IMR-90 (cell line): ENCODE data around the gene ZG16. TPM values are rescaled to one million over a fixed set of nuclear protein-coding genes. Genes with fewer than 3 reads are reported as not detected.

Experiments used
- ATAC-seq: fragments of 200-7000 bp; cut with Tn5 transposase; 2 replicates; pipeline ENCODE4 v1.9.1; 2020; ENCODE audit warnings: low read depth, mild to moderate bottlenecking, moderate library complexity
- BruUV-seq: library from RNA; stranded (reverse); fragments of 400-500 nt; replicated peaks from 2 replicates; lab custom pipeline; 2021; lab: Mats Ljungman, UMichigan
- CTCF ChIA-PET: fragments of 300-600 bp; formaldehyde crosslinking; extraction: SDS; loops from one replicate; lab custom pipeline; 2021; ENCODE audit warnings: antibody characterized with exemption; lab: Yijun Ruan, JAX
- POLR2A ChIA-PET: fragments of 300-600 bp; sonication (Branson Sonifier 250); formaldehyde crosslinking; loops from one replicate; lab custom pipeline; 2022; ENCODE audit warnings: antibody characterized with exemption; ENCODE audit not compliant: unreplicated experiment; lab: Charles Lee
- DNase-seq: peaks from one replicate; pipeline ENCODE4 v3.0.0; 2013
- H2AFZ ChIP-seq: replicated peaks from 2 replicates; pipeline ENCODE3; 2013; ENCODE audit warnings: low read length, mild to moderate bottlenecking; ENCODE audit not compliant: poor library complexity
- H2AK5ac ChIP-seq: 2 replicates; pipeline ENCODE4 v1.6.1; 2013; ENCODE audit warnings: low read depth, low read length, inconsistent platforms
- H2AK9ac ChIP-seq: replicated peaks from 2 replicates; pipeline ENCODE3; 2013; ENCODE audit warnings: mild to moderate bottlenecking, low read depth, low read length, moderate library complexity; ENCODE audit not compliant: poor library complexity
- H2BK120ac ChIP-seq: 2 replicates; pipeline ENCODE4 v1.6.1; 2013; ENCODE audit warnings: low read depth, low read length, inconsistent platforms
- H2BK15ac ChIP-seq: 3 replicates; pipeline ENCODE4 v1.6.1; 2013; ENCODE audit warnings: low read depth, low read length, inconsistent platforms
- H2BK20ac ChIP-seq: 2 replicates; pipeline ENCODE4 v1.6.1; 2013; ENCODE audit warnings: low read depth, mild to moderate bottlenecking, inconsistent platforms, low read length, moderate library complexity
- H2BK5ac ChIP-seq: 2 replicates; pipeline ENCODE4 v1.6.1; 2013; ENCODE audit warnings: mild to moderate bottlenecking, low read depth, low read length, inconsistent platforms; ENCODE audit not compliant: poor library complexity, severe bottlenecking
- H3K14ac ChIP-seq: replicated peaks from 2 replicates; pipeline ENCODE4 v1.6.1; 2013; ENCODE audit warnings: low read depth, low read length, inconsistent platforms
- H3K18ac ChIP-seq: 2 replicates; pipeline ENCODE4 v1.6.1; 2013; ENCODE audit warnings: low read depth, low read length, control low read depth
- H3K23ac ChIP-seq: 2 replicates; pipeline ENCODE4 v1.6.1; 2013; ENCODE audit warnings: low read depth, low read length, inconsistent platforms
- H3K27ac ChIP-seq: 2 replicates; pipeline ENCODE4 v1.5.1; 2013; ENCODE audit warnings: mild to moderate bottlenecking, control low read depth, low read length; ENCODE audit not compliant: insufficient read depth
- H3K27me3 ChIP-seq: 2 replicates; pipeline ENCODE4 v1.6.1; 2013; ENCODE audit warnings: low read length; ENCODE audit not compliant: control insufficient read depth, insufficient read depth
- H3K36me3 ChIP-seq: 2 replicates; pipeline ENCODE4 v1.6.1; 2013; ENCODE audit warnings: low read length, mixed read lengths; ENCODE audit not compliant: control insufficient read depth, insufficient read depth
- H3K4ac ChIP-seq: 2 replicates; pipeline ENCODE4 v1.6.1; 2013; ENCODE audit warnings: low read depth, low read length, inconsistent platforms
- H3K4me1 ChIP-seq: 2 replicates; pipeline ENCODE4 v1.6.1; 2013; ENCODE audit warnings: low read length, mixed read lengths; ENCODE audit not compliant: control insufficient read depth, insufficient read depth
- H3K4me2 ChIP-seq: 2 replicates; pipeline ENCODE4 v1.6.1; 2013; ENCODE audit warnings: low read depth, mild to moderate bottlenecking, control low read depth, low read length, moderate library complexity
- H3K4me3 ChIP-seq: 2 replicates; pipeline ENCODE4 v1.5.1; 2013; ENCODE audit warnings: low read depth, mild to moderate bottlenecking, control low read depth, low read length, moderate library complexity; ENCODE audit not compliant: insufficient read depth
- H3K56ac ChIP-seq: 2 replicates; pipeline ENCODE4 v1.6.1; 2013; ENCODE audit warnings: low read length, inconsistent platforms; ENCODE audit not compliant: insufficient read depth; ENCODE audit errors: extremely low read depth
- H3K79me1 ChIP-seq, 2 experiments: 2 replicates each; pipeline ENCODE4 v1.6.1; 2013; ENCODE audit warnings: low read length in 2 of 2, inconsistent platforms in 1 of 2, low read depth in 1 of 2
- H3K9ac ChIP-seq: 2 replicates; pipeline ENCODE4 v1.6.1; 2013; ENCODE audit warnings: low read depth, low read length, control low read depth
- H3K9me1 ChIP-seq: 2 replicates; pipeline ENCODE4 v1.6.1; 2013; ENCODE audit warnings: low read length, inconsistent platforms; ENCODE audit not compliant: insufficient read depth
- H3K9me3 ChIP-seq: 2 replicates; pipeline ENCODE4 v1.6.1; 2013; ENCODE audit warnings: low read length; ENCODE audit not compliant: control insufficient read depth, insufficient read depth
- H4K20me1 ChIP-seq: 2 replicates; pipeline ENCODE4 v1.6.1; 2013; ENCODE audit warnings: low read length, inconsistent platforms; ENCODE audit not compliant: insufficient read depth
- H4K5ac ChIP-seq: 2 replicates; pipeline ENCODE4 v1.6.1; 2013; ENCODE audit warnings: mild to moderate bottlenecking, low read depth, low read length, control low read depth
- H4K8ac ChIP-seq, 2 experiments: 2 replicates each; pipeline ENCODE4 v1.6.1; 2013; ENCODE audit warnings: low read depth in 2 of 2, low read length in 2 of 2, control low read depth in 1 of 2, inconsistent platforms in 1 of 2
- H4K91ac ChIP-seq: 2 replicates; pipeline ENCODE4 v1.6.1; 2013; ENCODE audit warnings: low read depth, low read length, inconsistent platforms; ENCODE audit not compliant: insufficient read depth
- BHLHE40 ChIP-seq: fragments of 150-350 bp; IDR thresholded peaks from 2 replicates; pipeline ENCODE4 v1.6.1; 2016; ENCODE audit warnings: mild to moderate bottlenecking, low read depth, low read length
- CEBPB ChIP-seq: IDR thresholded peaks from 2 replicates; pipeline ENCODE4 v1.6.1; 2012; ENCODE audit warnings: low read depth, low read length, improper control_type of control experiment
- CHD1 ChIP-seq: IDR thresholded peaks from 2 replicates; pipeline ENCODE4 v1.6.1; 2012; ENCODE audit warnings: low read depth, low read length, improper control_type of control experiment
- CTCF ChIP-seq: conservative IDR thresholded peaks from 2 replicates; pipeline ENCODE4 v1.5.1; 2012; ENCODE audit warnings: mild to moderate bottlenecking, low read depth, low read length, improper control_type of control experiment
- ELK1 ChIP-seq: fragments of 150-350 bp; IDR thresholded peaks from 2 replicates; pipeline ENCODE4 v1.6.1; 2016; ENCODE audit warnings: low read depth, mild to moderate bottlenecking, low read length, moderate library complexity, borderline replicate concordance
- FOS ChIP-seq: fragments of 150-350 bp; IDR thresholded peaks from 2 replicates; pipeline ENCODE4 v1.6.1; 2016; ENCODE audit warnings: low read depth, low read length
- MAFK ChIP-seq: IDR thresholded peaks from 2 replicates; pipeline ENCODE4 v1.6.1; 2012; ENCODE audit warnings: low read depth, low read length, improper control_type of control experiment
- MAZ ChIP-seq: IDR thresholded peaks from 2 replicates; pipeline ENCODE4 v1.6.1; 2012; ENCODE audit warnings: low read depth, mild to moderate bottlenecking, low read length, improper control_type of control experiment, moderate library complexity, borderline replicate concordance
- NFE2L2 ChIP-seq: fragments of 150-350 bp; IDR thresholded peaks from 2 replicates; pipeline ENCODE4 v1.6.1; 2016; ENCODE audit warnings: low read depth, mild to moderate bottlenecking, low read length
- POLR2A ChIP-seq: IDR thresholded peaks from 2 replicates; pipeline ENCODE4 v1.6.1; 2012; ENCODE audit warnings: mild to moderate bottlenecking, low read depth, low read length
- RAD21 ChIP-seq: IDR thresholded peaks from 2 replicates; pipeline ENCODE4 v1.6.1; 2012; ENCODE audit warnings: low read length, improper control_type of control experiment
- RCOR1 ChIP-seq: IDR thresholded peaks from 2 replicates; pipeline ENCODE4 v1.6.1; 2012; ENCODE audit warnings: mild to moderate bottlenecking, low read length, improper control_type of control experiment; ENCODE audit not compliant: insufficient replicate concordance
- RFX5 ChIP-seq: IDR thresholded peaks from 2 replicates; pipeline ENCODE4 v1.8.0; 2012; ENCODE audit warnings: low read depth, mild to moderate bottlenecking, low read length, moderate library complexity
- SMC3 ChIP-seq: fragments of 150-350 bp; IDR thresholded peaks from 2 replicates; pipeline ENCODE4 v1.6.1; 2016; ENCODE audit warnings: low read depth, mild to moderate bottlenecking, antibody characterized with exemption, low read length, moderate library complexity
- USF2 ChIP-seq: fragments of 150-350 bp; IDR thresholded peaks from 2 replicates; pipeline ENCODE4 v1.6.1; 2017; ENCODE audit warnings: mild to moderate bottlenecking, antibody characterized with exemption, low read length, low read depth
- WGBS, 2 experiments: methylation state at CpG; one replicate each; pipeline versions ENCODE4 v1.1.5 to v1.1.7; 2013; ENCODE audit warnings: missing lambda C conversion rate in 2 of 2; ENCODE audit not compliant: insufficient read length in 1 of 2; ENCODE audit errors: extremely low coverage in 2 of 2; 5-methylcytosine and 5-hydroxymethylcytosine counted together
- dilution Hi-C: fragments of 300-500 bp; cut with HindIII; formaldehyde crosslinking; loops from one replicate; pipeline ENCODE4 v1.14.3; 2018; ENCODE audit warnings: low sequenced_read_pairs; ENCODE audit not compliant: unreplicated experiment
- in situ Hi-C: fragments of 300-500 bp; cut with MboI; formaldehyde crosslinking; loops from 3 replicates; pipeline ENCODE4 v1.14.3; 2019; ENCODE audit warnings: low sequenced_read_pairs, inconsistent platforms, mixed read lengths
- intact Hi-C: fragments of 100-400 bp; cut with micrococcal nuclease; formaldehyde crosslinking; loops from 2 replicates; pipeline ENCODE4 v1.10.0; 2022
- polyA plus RNA-seq, 3 experiments: library from polyadenylated mRNA; depleted of rRNA; stranded (reverse); fragments of >200 nt; gene quantifications; 2 replicates each; pipeline ENCODE4 v1.2.3, GENCODE V29; 2012; ENCODE audit warnings: low replicate concordance in 1 of 3
- total RNA-seq: library from RNA; depleted of rRNA; stranded (reverse); fragments of >200 nt; gene quantifications from 2 replicates; pipeline ENCODE4 v1.2.3, GENCODE V29; 2012

ZG16 gene
- total and polyA plus RNA-seq, 2 of the 4 experiments (the other 2 are of a cell fraction): not detected

- TSS peak; percentile 78 for BruUV-seq
- POLR2A ChIA-PET: interaction anchor here (0.7 kb wide), 1 partner anchor 19 kb away, joined by 6 read pairs; no protein-coding TSS in a partner anchor
- ATAC-seq: no peak
- 0% methylated on average over 4 of the region's 9 CpGs; no CpG with 5 or more reads in 1 of the 2 experiments for WGBS, 2 experiments
- peak overlapping the region; percentile 61 for H2BK5ac ChIP-seq
- CTCF ChIA-PET: interaction anchor here (1.4 kb wide), 1 partner anchor 22 kb away, joined by 3 read pairs; no protein-coding TSS in a partner anchor
- peak overlapping the region in 1 of 2 experiments; percentile 34; a peak in 2 of 4 replicates for H4K8ac ChIP-seq
- intact Hi-C loops (no loop called here), in situ Hi-C loops (no loop called here), dilution Hi-C loops (no loop called here)
- H3K56ac ChIP-seq: no peak overlapping the region
- H4K91ac ChIP-seq: no peak overlapping the region
- peaks cover 12% of the 10 kb centered on the region for H3K36me3 ChIP-seq
- peak overlapping the region; percentile 44; the same call in 1 of the 3 replicates for H2BK15ac ChIP-seq
- H2AFZ ChIP-seq: peak overlapping the region; percentile 5
- peaks cover 30% of the 10 kb centered on the region for H4K20me1 ChIP-seq
- no peak overlapping the region for H2BK120ac ChIP-seq
- no peak overlapping the region for H2BK20ac ChIP-seq
- H3K23ac ChIP-seq: no peak overlapping the region; the same call in 1 of the 2 replicates
- H3K9me3 ChIP-seq: no peaks in the 10 kb centered on the region
- no peak overlapping the region for H3K14ac ChIP-seq
- no peak overlapping the region for H3K4me3 ChIP-seq
- H2AK5ac ChIP-seq: peak overlapping the region; percentile 79
- H3K4me1 ChIP-seq: peaks cover 27% of the 10 kb centered on the region
- peak overlapping the region; percentile 12; the same call in 1 of the 2 replicates for H3K27ac ChIP-seq
- no peaks in the 10 kb centered on the region for H3K27me3 ChIP-seq
- peak overlapping the region; percentile 42 for H2AK9ac ChIP-seq
- TF ChIP-seq FOS (no peak), ELK1 (no peak), CHD1 (no peak), CEBPB (no peak), MAFK (no peak), MAZ (no peak), NFE2L2 (no peak), POLR2A (no peak), RFX5 (no peak), SMC3 (no peak), CTCF (no peak), USF2 (no peak), BHLHE40 (no peak), RAD21 (no peak), RCOR1 (no peak)
- no peak for DNase-seq
- H3K4ac ChIP-seq: peak overlapping the region; percentile 45; the same call in 1 of the 2 replicates
- H3K4me2 ChIP-seq: peak overlapping the region; percentile 28; the same call in 1 of the 2 replicates
- H3K18ac ChIP-seq: no peak overlapping the region
- peak overlapping the region; percentile 35; the same call in 1 of the 2 replicates for H3K9ac ChIP-seq
- H3K9me1 ChIP-seq: peaks cover 13% of the 10 kb centered on the region
- no peak overlapping the region for H4K5ac ChIP-seq
- peaks cover 8 to 50% of the 10 kb centered on the region in 2 experiments; a peak in 3 of 4 replicates for H3K79me1 ChIP-seq
Observed at GRCh38 chr16:29810699-29811169, 32.7 kb downstream of the ZG16 start.
